HG03103 (cell line): ENCODE data around the gene PRRG3.

ENCODE experiments used
- ATAC-seq: cut with Tn5 transposase; IDR thresholded peaks from one replicate; pipeline ENCODE4 v1.9.1; 2021; ENCODE audit warnings: low read depth; ENCODE audit not compliant: unreplicated experiment

Gene PRRG3

GRCh38 chrX:151704041-151704663 lies 8.9 kb downstream of the PRRG3 start:
- no peak for ATAC-seq

DNA sequence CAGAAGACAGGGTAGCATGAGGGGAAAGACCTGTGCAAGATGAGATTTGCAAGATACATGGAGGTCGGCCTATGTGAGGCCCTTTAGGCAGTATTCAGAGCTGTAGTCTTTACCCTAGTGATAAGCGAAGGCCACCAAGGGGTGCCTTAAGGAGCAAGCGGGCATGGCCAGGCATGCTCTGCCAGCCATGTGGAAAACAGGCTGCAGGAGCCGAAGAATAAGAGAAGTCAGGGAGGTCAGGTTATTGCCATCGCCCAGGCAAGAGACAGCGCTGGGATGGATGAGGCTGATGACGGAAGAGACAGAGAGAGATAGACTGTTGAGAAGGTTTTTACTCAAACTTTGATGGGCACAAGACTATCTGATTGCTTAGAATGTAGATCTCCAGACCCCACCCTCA lies 13.6 kb downstream of the PRRG3 start:
- no peak for ATAC-seq

- no peak for ATAC-seq
These were observed 15.2 kb downstream of the PRRG3 start for GRCh38 chrX:151710457-151710856.

- no peak for ATAC-seq
These were observed 15.9 kb downstream of the PRRG3 start for GRCh38 chrX:151711154-151711553.

DNA sequence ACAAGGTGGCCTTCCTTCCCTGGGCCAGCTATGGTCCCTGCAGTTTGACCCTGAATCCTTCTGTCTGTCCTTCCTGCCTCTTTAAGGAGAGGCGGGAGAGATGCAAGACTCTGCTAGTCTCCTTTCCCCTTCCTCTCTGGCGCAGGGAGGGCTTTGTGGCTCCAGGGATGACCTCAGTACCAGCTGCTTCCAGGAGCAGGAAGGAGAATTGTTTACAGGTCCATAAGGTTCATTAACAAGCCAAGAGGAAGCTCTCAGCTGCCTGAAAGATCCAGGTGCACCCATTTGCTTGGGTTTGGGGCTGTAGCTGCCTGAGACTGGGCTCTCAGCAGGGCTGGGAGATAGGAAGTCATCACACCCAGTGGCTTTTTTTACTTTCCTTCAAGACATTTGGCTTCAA lies 16.5 kb downstream of the PRRG3 start:
- ATAC-seq, result no peak

DNA sequence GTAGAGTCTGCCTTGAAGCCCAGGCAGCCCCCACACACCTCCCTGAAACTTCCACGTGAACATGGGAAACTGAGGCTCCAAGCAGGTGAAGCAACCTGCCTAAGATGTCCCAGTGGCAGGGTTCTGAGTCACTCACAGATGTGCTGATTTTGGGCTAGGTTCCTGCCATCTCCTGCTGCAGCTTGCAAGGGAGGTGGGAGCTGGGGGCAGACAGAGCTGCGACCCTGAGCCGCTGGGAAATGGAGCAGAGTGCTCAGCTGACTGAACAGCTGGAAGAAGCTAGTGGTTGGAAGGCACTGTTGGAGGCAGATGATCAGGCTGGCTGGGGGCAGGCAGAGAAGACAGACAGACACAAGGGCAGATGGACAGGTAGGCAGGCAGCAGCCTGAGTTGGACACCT lies 17.0 kb downstream of the PRRG3 start:
- no peak for ATAC-seq

DNA sequence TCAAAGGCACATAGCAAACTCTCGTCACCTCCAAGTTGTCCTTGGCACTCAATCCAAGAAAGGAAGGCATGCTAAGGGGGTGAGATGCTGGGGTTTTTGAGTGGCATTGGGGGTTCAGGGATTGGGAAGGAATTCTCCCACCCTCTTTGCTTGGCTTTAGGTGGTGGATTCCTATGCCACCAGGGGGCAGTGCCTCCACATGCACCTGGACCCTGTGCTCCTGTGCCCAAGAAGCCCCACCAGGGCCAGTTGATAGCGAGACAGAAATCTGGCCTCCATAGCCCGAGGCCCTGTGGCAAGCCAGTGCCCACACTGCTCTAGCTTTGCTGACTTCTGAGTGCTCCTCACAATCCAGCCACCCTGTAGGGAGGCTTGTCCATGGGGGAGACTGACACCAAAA lies 18.6 kb downstream of the PRRG3 start:
- no peak for ATAC-seq

- ATAC-seq, result no peak
These were observed 19.1 kb downstream of the PRRG3 start for GRCh38 chrX:151714362-151714761.

DNA sequence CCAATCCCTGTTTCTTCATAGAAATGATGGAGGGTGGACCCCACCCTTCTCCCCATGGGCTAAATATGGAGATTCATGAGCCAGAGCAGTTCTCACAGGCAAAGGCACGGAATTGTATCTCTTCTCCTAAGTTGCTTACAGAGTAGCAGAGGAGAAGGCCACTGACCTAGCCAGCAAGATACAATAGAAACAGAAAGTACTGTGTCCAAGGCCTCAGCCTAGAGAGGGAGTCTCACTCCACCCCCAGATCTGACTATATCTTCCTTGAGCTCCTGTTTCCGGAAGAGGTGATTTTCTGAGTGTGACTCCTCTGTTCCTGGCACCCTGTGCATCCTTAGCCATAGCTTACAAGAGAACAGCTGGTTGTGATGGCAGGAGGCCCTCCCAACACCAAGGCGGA lies 20.5 kb downstream of the PRRG3 start, which contains the start of gene FATE1:
TSS of gene FATE1 (plus strand) at position 284 of the 400 bp plus-strand sequence. CDS start at position 369, 85 bp downstream.
- ATAC-seq, result no peak

DNA sequence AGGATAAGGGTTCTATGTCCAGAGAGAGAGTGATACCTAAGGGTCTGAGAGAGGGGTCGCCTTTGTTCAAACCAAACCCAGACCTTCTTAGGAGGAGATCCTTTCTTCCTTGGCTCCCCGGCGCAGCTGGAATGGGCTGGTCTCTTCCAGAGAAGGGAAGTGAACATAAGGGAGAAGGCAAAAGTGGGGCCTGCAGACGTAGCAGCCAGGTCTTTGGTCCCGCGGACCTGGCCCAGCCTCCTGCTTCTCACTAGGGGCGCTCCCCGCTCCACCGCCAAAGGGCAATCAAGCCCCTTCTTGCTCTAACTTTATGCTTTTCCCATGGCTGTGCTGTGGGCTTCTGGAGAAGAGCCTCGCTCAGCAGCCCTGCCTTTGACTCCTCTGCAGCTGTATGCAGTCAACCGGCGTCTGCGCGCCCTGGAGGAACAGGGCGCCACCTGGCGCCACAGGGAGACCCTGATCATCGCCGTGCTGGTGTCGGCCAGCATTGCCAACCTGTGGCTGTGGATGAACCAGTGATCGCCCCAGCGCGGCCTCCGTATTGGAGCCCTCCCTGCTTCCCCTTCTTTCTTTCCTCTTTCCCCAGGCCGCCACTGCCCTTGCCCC lies 27.1 kb downstream of the PRRG3 start:
- ATAC-seq, result no peak

DNA sequence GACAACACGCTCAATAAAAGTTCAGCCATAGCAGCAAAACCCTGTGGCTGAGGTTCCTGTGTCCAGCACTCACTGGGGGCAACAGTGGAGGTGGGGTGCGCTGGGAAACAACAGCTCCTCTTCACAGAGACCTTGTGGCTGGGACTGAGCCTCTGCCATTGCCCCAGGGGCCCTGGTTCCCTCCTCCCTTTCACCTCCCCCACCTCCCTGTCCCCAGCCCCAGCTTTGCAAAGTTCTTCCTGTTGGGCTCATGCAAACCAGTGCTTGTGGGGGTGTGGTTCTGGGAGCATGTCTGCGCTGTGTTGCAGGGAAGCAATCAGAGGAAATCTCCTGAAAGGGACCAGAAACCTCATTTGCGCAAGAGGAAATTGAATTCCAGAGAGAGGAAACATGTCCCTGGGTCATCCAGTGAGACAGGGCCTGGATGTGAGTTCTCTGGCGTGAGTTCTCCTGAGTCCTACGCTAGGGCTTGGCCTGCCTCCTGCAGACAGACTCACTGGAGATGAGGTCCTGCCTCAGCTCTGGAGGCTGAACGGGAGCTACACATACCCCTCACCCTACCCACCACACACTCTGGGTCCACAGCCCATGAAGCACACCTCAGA lies 28.0 kb downstream of the PRRG3 start:
- ATAC-seq, result no peak

GRCh38 chrX:151724563-151725337 lies 29.5 kb downstream of the PRRG3 start:
- no peak for ATAC-seq

GRCh38 chrX:151725338-151725614 lies 30.0 kb downstream of the PRRG3 start:
- ATAC-seq, result no peak

- no peak for ATAC-seq
These were observed 31.5 kb downstream of the PRRG3 start for GRCh38 chrX:151726751-151727150.

- ATAC-seq, result no peak
These were observed 32.1 kb downstream of the PRRG3 start for GRCh38 chrX:151727346-151727745.

DNA sequence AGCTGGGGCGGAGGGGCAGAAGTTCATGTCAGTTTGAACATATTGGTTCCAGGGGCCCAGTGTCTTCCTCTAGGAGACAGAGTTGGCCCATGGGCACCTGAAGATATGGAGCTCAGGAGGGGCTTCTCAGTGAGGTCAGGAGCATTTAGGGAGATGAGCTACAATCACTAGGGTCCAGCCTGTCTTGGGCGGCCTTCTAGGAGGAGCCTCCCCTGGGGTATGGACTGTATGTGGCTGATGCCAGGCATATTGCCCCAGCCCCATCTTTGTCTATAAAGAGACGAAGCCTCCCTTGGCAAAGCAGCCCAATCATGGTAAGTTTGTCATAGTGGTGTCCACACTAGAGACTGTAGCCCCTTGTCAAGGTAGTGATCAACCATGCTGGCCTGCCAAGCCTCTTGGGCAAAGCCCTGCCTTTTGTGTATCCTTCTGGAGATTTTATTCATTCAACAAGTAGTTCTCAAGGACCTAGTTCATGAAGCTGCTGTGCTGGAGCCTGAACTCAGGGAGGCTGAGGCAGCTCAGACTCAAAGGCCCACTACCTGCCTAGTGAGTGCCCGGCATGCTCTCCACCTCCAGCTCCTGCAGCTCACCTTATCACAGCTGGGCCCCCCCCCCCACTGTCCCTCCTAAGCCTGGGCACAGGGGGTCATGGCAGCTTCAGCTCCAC lies 33.9 kb downstream of the PRRG3 start:
- no peak for ATAC-seq

GRCh38 chrX:151734446-151734845 lies 39.2 kb downstream of the PRRG3 start, which contains the start of gene CNGA2:
CNGA2 (plus strand) TSS chrX:151734746; CDS start chrX:151738484, 3,738 bp downstream.
- ATAC-seq, result no peak

DNA sequence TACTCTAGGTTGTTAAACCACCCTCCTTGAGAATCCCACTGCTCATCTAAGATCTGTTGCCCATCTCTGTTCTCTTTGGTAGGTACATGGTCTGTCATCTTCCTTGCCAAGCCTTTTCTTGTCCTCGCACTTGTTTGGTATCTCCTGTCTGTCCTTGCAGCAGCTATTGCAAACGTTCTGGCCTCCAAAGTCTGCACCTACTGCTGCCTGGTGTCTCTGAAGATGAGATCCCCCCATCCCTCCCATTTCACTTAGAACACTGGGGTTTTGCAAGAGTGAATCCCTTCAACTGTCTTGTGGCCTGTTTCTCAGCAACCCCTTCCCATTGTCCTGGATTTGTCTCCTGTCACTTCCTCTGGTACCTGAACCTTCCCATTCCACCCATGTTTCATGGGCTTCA lies 40.0 kb downstream of the PRRG3 start:
- no peak for ATAC-seq

- no peak for ATAC-seq
These were observed 41.4 kb downstream of the PRRG3 start for GRCh38 chrX:151736685-151737084.

GRCh38 chrX:151737494-151737893 lies 42.2 kb downstream of the PRRG3 start:
- ATAC-seq, result no peak

- ATAC-seq, result no peak
These were observed 43.5 kb downstream of the PRRG3 start for GRCh38 chrX:151738751-151739150.
